Glutamatergic neuron (in vitro differentiated cells): ENCODE measurements around the gene LTBP3. TPM values are rescaled to one million over a fixed set of nuclear protein-coding genes. Genes with fewer than 3 reads are reported as not detected.
A peak's percentile ranks its signal among the peaks of the same experiment; 100 is the strongest.

ENCODE experiments used
- DNase-seq: peaks from one replicate; pipeline ENCODE4 v3.0.0; 2022
- H3K27ac Mint-ChIP-seq: one replicate; pipeline ENCODE4 v1.8.0; 2020; ENCODE audit warnings: mild to moderate bottlenecking, mixed read lengths, inconsistent platforms; ENCODE audit not compliant: unreplicated experiment
- H3K27me3 Mint-ChIP-seq: one replicate; pipeline ENCODE4 v1.8.0; 2020; ENCODE audit warnings: mild to moderate bottlenecking, moderate library complexity, mixed read lengths, inconsistent platforms; ENCODE audit not compliant: unreplicated experiment
- H3K36me3 Mint-ChIP-seq: one replicate; pipeline ENCODE4 v1.8.0; 2020; ENCODE audit warnings: mild to moderate bottlenecking, mixed read lengths, inconsistent platforms; ENCODE audit not compliant: unreplicated experiment
- H3K4me1 Mint-ChIP-seq: one replicate; pipeline ENCODE4 v1.8.0; 2020; ENCODE audit warnings: mild to moderate bottlenecking, low read depth, mixed read lengths, inconsistent platforms; ENCODE audit not compliant: unreplicated experiment
- H3K4me3 Mint-ChIP-seq: one replicate; pipeline ENCODE4 v1.8.0; 2020; ENCODE audit warnings: mild to moderate bottlenecking, mixed read lengths, inconsistent platforms; ENCODE audit not compliant: unreplicated experiment
- H3K9me3 Mint-ChIP-seq: one replicate; pipeline ENCODE4 v1.8.0; 2020; ENCODE audit warnings: mild to moderate bottlenecking, moderate library complexity, mixed read lengths, inconsistent platforms; ENCODE audit not compliant: unreplicated experiment
- total RNA-seq: library from RNA; stranded (reverse); fragmentation: NEBNext Ultra II Directional; extraction: Animal tissue kit (Norgen Biotek cat#: 25700); gene quantifications from one replicate; pipeline ENCODE4 v1.2.1, GENCODE V29; 2021; ENCODE audit not compliant: unreplicated experiment
- TF ChIP-seq, protein P1 (sequence below): fragments of 200-600 bp; sonication (generic); IDR thresholded peaks from one replicate; pipeline ENCODE4 v1.5.0; 2021; ENCODE audit not compliant: partially characterized antibody, unreplicated experiment

LTBP3 gene
- total RNA-seq, 1 donor from 2014 or later, result 2.5 TPM

DNA sequence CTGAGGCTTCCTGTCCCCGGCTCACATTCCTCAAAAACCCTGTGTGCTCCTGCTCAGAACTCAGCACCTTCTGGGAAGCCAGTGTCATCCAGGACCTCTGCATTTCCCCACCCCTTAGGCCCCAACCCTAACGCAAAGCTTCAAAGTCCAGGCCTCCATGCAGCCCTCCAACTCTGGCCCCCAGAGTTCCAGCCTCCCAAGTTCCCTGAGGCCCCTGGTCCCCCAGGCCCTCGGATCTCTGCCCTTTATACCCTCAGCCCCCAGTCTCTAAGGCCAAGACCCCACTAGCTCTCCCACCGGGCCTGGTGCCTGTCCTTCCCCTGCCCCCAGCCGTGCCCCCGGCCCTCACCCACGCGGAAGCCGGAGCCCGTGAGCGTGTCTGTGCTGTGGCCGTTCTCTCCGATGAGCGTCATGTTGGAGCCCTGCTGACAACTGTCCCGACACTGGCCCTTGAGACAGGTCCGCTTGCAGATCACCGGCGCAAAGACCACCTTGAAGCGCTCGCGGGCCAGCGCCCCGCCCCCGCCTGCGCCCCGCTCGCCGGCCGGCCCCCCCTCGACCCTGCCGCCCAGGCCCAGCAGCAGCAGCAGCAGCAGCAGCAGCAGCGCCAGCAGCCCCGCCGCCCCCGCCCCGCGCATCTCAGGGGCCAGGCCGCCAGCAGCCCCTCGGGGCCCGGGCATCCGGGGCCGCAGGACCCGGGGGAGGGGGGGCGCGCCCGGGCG lies 718 bp downstream of the LTBP3 start:
- H3K27ac Mint-ChIP-seq, result no peak overlapping the region
- H3K36me3 Mint-ChIP-seq, result no peaks in the 10 kb centered on the region
- peaks cover 14% of the 10 kb centered on the region for H3K27me3 Mint-ChIP-seq
- H3K4me3 Mint-ChIP-seq, result peak overlapping the region; percentile 76
- DNase-seq, result no peak
- peaks cover 8% of the 10 kb centered on the region for H3K9me3 Mint-ChIP-seq
- peaks cover 12% of the 10 kb centered on the region for H3K4me1 Mint-ChIP-seq
- TF ChIP-seq, protein P1, sequence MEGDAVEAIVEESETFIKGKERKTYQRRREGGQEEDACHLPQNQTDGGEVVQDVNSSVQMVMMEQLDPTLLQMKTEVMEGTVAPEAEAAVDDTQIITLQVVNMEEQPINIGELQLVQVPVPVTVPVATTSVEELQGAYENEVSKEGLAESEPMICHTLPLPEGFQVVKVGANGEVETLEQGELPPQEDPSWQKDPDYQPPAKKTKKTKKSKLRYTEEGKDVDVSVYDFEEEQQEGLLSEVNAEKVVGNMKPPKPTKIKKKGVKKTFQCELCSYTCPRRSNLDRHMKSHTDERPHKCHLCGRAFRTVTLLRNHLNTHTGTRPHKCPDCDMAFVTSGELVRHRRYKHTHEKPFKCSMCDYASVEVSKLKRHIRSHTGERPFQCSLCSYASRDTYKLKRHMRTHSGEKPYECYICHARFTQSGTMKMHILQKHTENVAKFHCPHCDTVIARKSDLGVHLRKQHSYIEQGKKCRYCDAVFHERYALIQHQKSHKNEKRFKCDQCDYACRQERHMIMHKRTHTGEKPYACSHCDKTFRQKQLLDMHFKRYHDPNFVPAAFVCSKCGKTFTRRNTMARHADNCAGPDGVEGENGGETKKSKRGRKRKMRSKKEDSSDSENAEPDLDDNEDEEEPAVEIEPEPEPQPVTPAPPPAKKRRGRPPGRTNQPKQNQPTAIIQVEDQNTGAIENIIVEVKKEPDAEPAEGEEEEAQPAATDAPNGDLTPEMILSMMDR, result no peak

DNA sequence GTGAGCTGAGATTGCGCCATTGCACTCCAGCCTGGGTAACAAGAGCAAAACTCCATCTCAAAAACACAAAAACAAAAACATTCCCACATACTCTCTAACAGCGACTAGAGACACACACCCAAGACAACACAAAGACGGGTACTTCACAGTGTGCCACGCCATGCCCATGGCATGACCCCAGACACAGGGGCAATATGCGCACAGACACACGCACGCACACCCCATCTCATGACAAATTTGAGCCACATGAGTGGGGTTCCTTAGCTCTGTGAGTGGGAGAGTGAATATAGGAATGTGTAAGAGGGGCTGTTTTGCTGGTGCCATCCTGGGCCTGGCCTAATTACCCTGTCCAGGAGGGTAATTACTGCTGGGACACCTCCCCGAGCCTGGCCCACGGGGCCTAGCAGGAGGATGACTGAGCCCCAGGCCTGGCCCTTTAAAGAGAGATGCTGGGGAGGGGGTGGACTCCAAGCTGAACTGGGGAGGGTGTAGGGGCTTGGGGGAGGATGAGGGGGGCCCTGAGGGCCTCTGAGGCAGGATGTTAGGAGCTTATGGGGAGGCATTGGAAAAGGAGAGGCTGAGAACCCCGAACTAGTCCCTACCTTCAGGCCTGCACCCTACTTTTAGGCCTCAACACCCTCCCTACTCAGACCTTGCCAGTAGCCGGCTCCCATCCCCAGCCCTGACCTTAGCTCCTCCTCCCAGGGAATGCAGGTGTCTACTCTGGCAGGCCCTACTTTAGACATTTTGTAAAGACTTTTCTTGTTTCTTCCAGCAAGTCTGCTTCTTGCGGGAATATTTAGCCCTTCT lies 1.5 kb downstream of the LTBP3 start:
- H3K4me1 Mint-ChIP-seq, result peaks cover 15% of the 10 kb centered on the region
- H3K36me3 Mint-ChIP-seq, result no peaks in the 10 kb centered on the region
- peaks cover 17% of the 10 kb centered on the region for H3K27me3 Mint-ChIP-seq
- no peak for DNase-seq
- H3K9me3 Mint-ChIP-seq, result peaks cover 11% of the 10 kb centered on the region
- H3K4me3 Mint-ChIP-seq, result peak overlapping the region; percentile 76
- TF ChIP-seq, protein P1, result no peak
- H3K27ac Mint-ChIP-seq, result no peak overlapping the region

DNA sequence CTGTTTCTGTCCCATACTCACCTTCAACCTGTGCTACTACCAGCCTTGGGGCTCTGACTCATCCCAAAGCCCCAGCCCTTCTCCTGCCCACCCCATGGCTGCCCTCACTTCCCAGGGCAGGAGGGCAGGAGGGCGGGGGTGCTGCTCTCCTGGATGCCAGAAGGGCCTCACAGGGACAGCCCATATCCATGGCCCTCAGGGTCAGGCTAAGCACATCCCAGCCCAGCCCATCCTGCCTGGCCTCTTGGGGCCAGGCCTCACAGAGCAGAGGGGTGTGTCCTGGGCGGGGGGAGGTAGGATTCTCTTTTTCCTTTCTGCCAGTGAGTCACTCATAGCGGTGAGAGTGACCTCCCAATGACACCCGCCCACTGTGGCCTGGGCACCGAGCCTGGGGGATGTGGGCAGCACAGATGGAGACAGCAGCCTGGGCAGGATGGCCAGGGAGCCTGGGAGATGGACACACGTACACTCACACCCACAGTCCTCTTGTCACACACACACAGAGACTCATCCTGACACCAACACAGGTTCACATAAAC lies 2.4 kb downstream of the LTBP3 start:
- H3K27me3 Mint-ChIP-seq, result peaks cover 22% of the 10 kb centered on the region

DNA sequence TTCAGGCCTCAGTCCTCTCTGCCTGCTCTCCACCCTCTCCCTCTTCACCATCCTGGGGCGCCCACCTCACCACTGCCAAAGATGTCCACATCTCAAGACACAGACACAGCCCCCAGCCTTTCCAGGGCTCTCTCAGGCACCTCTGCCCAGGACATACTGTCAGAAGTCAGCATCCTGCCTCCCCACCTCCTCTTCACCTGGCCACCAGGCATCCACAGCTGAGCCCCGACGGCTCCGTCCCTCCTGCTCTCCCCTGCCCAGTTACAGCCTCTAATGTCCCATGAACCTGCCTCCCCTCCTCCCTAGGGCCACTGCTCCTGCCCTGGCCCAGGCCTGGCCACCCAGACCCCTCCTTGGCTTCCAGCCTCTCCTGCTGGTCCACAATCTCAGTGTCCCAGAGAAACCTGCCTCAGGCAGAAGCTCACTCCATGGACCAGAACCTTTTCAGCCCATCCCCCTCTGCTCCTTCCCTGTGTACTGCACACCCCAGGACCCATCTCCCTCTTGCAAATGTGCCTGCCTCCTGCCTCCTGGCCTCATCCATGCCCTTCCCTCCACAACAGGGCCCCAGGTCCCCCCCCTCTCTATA lies 3.2 kb downstream of the LTBP3 start:
- Mint-ChIP-seq H3K27me3 (peaks cover 20% of the 10 kb centered on the region), H3K4me1 (peaks cover 14% of the 10 kb centered on the region), H3K4me3 (peak overlapping the region; percentile 36), H3K9me3 (peaks cover 14% of the 10 kb centered on the region), H3K36me3 (no peaks in the 10 kb centered on the region), H3K27ac (no peak overlapping the region)
- TF ChIP-seq, protein P1, result no peak
- no peak for DNase-seq

More for the DNA sequence above, 2.4 kb downstream of the LTBP3 start:
- no peak overlapping the region for H3K27ac Mint-ChIP-seq
- H3K4me1 Mint-ChIP-seq, result peaks cover 17% of the 10 kb centered on the region
- TF ChIP-seq, protein P1, result no peak
- H3K36me3 Mint-ChIP-seq, result no peaks in the 10 kb centered on the region
- H3K4me3 Mint-ChIP-seq, result peak overlapping the region; percentile 61
- no peak for DNase-seq
- peaks cover 14% of the 10 kb centered on the region for H3K9me3 Mint-ChIP-seq
